Neural cell (in vitro differentiated cells): ENCODE results near the gene HMGCL.

Experiments used
- CTCF ChIP-seq: fragments of 450-650 bp; IDR thresholded peaks from 2 replicates; pipeline ENCODE4 v1.5.1; 2014; ENCODE audit warnings: antibody characterized with exemption, mild to moderate bottlenecking, moderate library complexity; ENCODE audit not compliant: poor library complexity, severe bottlenecking
- EP300 ChIP-seq: fragments of 450-650 bp; conservative IDR thresholded peaks from 2 replicates; pipeline ENCODE4 v1.6.1; 2014; ENCODE audit warnings: antibody characterized with exemption, mild to moderate bottlenecking, moderate library complexity; ENCODE audit not compliant: poor library complexity, severe bottlenecking
- EZH2 ChIP-seq: fragments of 200-600, 300-800 bp; shearing (Covaris generic), sonication (generic); IDR thresholded peaks from 2 replicates; pipeline ENCODE4 v1.6.1; 2014; ENCODE audit warnings: antibody characterized with exemption, low read length, borderline replicate concordance, mild to moderate bottlenecking; ENCODE audit not compliant: insufficient read depth, poor library complexity, severe bottlenecking
- POLR2AphosphoS5 ChIP-seq: IDR thresholded peaks from 2 replicates; pipeline ENCODE4 v1.6.1; 2012
- RAD21 ChIP-seq: fragments of 450-650 bp; conservative IDR thresholded peaks from 2 replicates; pipeline ENCODE4 v1.6.1; 2014; ENCODE audit warnings: antibody characterized with exemption, mild to moderate bottlenecking, moderate library complexity
- SMC3 ChIP-seq: fragments of 450-650 bp; conservative IDR thresholded peaks from 2 replicates; pipeline ENCODE4 v1.6.1; 2014; ENCODE audit warnings: antibody characterized with exemption, mild to moderate bottlenecking, moderate library complexity; ENCODE audit not compliant: poor library complexity
- TAF1 ChIP-seq: IDR thresholded peaks from 2 replicates; pipeline ENCODE4 v1.6.1; 2012; ENCODE audit warnings: low read depth

DNA sequence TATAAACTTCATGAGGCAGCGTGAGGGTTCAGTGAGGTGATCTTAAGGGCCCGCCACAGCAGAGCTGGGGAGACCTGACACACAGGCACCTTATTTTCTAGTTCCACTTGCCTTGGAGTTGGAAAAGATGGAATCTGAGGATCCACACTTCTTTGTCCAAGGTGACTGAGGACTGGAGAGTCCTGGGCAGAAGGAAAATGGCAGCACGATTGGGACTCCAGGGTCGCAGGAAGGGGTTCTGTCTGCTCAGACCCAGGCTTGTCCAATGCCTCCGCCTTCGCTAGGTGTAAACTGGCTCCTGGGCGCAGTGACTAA, 26.0 kb downstream of the HMGCL start:
- TF ChIP-seq POLR2AphosphoS5 (no peak), EZH2 (no peak), SMC3 (no peak), CTCF (no peak), EP300 (no peak), RAD21 (no peak), TAF1 (no peak)
